Body of pancreas (tissue), 4 donors: ENCODE measurements around the gene EXD3. TPM values are rescaled to one million over a fixed set of nuclear protein-coding genes. Genes with fewer than 3 reads are reported as not detected.

Source experiments
- ATAC-seq: fragments of 150-250 bp; one replicate; pipeline ENCODE4 v1.9.1; 2016
- DNase-seq, 4 donors: peaks; one replicate each; pipeline ENCODE4 v3.0.0-alpha.2; 2019
- H3K27ac ChIP-seq, 4 donors: fragments of 200-600 bp; sonication (generic); 1 replicate in 3 of 4; 2 replicates in 1 of 4; pipeline versions ENCODE4 v1.5.1 to v1.6.1; 2016 to 2019; ENCODE audit warnings: mild to moderate bottlenecking in 1 of 4, mixed read lengths in 1 of 4, moderate library complexity in 1 of 4
- H3K27me3 ChIP-seq, 2 donors: fragments of 200-600 bp; sonication (generic); one replicate each; pipeline ENCODE4 v1.6.0; 2016; ENCODE audit warnings: mild to moderate bottlenecking in 1 of 2
- H3K36me3 ChIP-seq, 2 donors: fragments of 200-600 bp; sonication (generic); replicated peaks in 1 of 2; 2 replicates each; pipeline ENCODE4 v1.5.1; 2016; ENCODE audit warnings: low read depth in 2 of 2; ENCODE audit not compliant: insufficient read depth in 1 of 2
- H3K4me1 ChIP-seq: fragments of 200-600 bp; sonication (generic); one replicate; pipeline ENCODE4 v1.6.0; 2016
- H3K4me3 ChIP-seq, 2 donors: fragments of 200-600 bp; sonication (generic); 1 replicate in 1 of 2; 2 replicates in 1 of 2; pipeline ENCODE4 v1.5.1; 2016 to 2019
- H3K9me3 ChIP-seq, 3 donors: fragments of 200-600 bp; sonication (generic); 1 replicate in 2 of 3; 2 replicates in 1 of 3; pipeline ENCODE4 v1.5.1; 2016
- CTCF ChIP-seq, 7 experiments: fragments of 450-650 bp in 4 of 7; fragments of 200-600 bp in 3 of 7; sonication (generic) in 3 of 7; IDR thresholded peaks; one replicate each; pipeline ENCODE4 v1.5.1; 2016 to 2019; ENCODE audit warnings: antibody characterized with exemption in 7 of 7
- POLR2A ChIP-seq, 3 donors: fragments of 450-650 bp; IDR thresholded peaks; one replicate each; pipeline ENCODE4 v1.6.1; 2016; ENCODE audit warnings: antibody characterized with exemption in 3 of 3, mild to moderate bottlenecking in 2 of 3
- WGBS, 2 donors: methylation state at CpG; one replicate each; pipeline ENCODE4 v1.1.5; 2017; 5-methylcytosine and 5-hydroxymethylcytosine counted together
- intact Hi-C: fragments of 100-400 bp; cut with DNase I; formaldehyde crosslinking; loops from one replicate; pipeline ENCODE4 v1.15.1; 2023
- total RNA-seq, 2 donors: library from RNA; depleted of rRNA; stranded (reverse); fragments of >200 nt; gene quantifications; one replicate each; pipeline ENCODE4 v1.1.0, GENCODE V29; 2016

EXD3 gene
- total RNA-seq, 2 donors from 2014 or later = 23.3 to 34.9 TPM

- peak; percentile 61 to 83 (median 79) for DNase-seq
- TF ChIP-seq POLR2A (IDR thresholded peaks at IDR 0.05) (peak; percentile 33 to 71 (median 70)), CTCF (IDR thresholded peaks at IDR 0.05) (peak in 4 of 7 experiments; percentile 18 to 31 (median 26))
- Histone ChIP-seq H3K27ac (peak within 1 kb of the TSS; percentile 74 to 92 (median 90)), H3K4me1 (peaks cover 36% of the 10 kb centered on the region), H3K4me3 (no peak within 1 kb of the TSS), H3K36me3 (peaks cover 2% of the 10 kb centered on the region in 2 donors), H3K9me3 (no peaks in the 10 kb centered on the region), H3K27me3 (no peaks in the 10 kb centered on the region)
- intact Hi-C loops = no loop called here
- peak; percentile 77 for ATAC-seq
- 45 to 52% methylated on average over 19 to 25 of the region's 25 CpGs for WGBS, 2 donors
Observed at GRCh38 chr9:137277329-137278041, 145.5 kb downstream of the EXD3 start, which contains the start of gene TOR4A. TSS of gene TOR4A (plus strand) at chr9:137277726. CDS start at chr9:137278690, 964 bp downstream.

GRCh38 chr9:137276473-137277328, 146.3 kb downstream of the EXD3 start:
- peak; percentile 52 for ATAC-seq
- intact Hi-C loops = no loop called here
- H3K27me3 ChIP-seq = no peaks in the 10 kb centered on the region
- no peaks in the 10 kb centered on the region for H3K9me3 ChIP-seq
- no peak for TF ChIP-seq POLR2A (IDR thresholded peaks at IDR 0.05)
- TF ChIP-seq CTCF (IDR thresholded peaks at IDR 0.05) = no peak
- DNase-seq = peak; percentile 61 to 76 (median 75)
- 43 to 44% methylated on average over 15 to 24 of the region's 30 CpGs for WGBS, 2 donors
- H3K4me3 ChIP-seq = no peak overlapping the region
- peaks cover 2 to 7% of the 10 kb centered on the region in 2 donors for H3K36me3 ChIP-seq
- peaks cover 36% of the 10 kb centered on the region for H3K4me1 ChIP-seq
- peak overlapping the region; percentile 74 to 92 (median 90) for H3K27ac ChIP-seq

GRCh38 chr9:137275588-137276472, 147.1 kb downstream of the EXD3 start:
- Histone ChIP-seq H3K4me3 (no peak overlapping the region), H3K27me3 (no peaks in the 10 kb centered on the region), H3K9me3 (no peaks in the 10 kb centered on the region), H3K27ac (peak overlapping the region; percentile 7 to 92 (median 90)), H3K36me3 (peaks cover 2 to 7% of the 10 kb centered on the region in 2 donors), H3K4me1 (peaks cover 36% of the 10 kb centered on the region)
- 84 to 85% methylated on average over 21 to 23 of the region's 24 CpGs for WGBS, 2 donors
- intact Hi-C loops = no loop called here
- DNase-seq (peak in 1 of 4 donors; percentile 12), ATAC-seq (no peak)
- no peak for TF ChIP-seq POLR2A (IDR thresholded peaks at IDR 0.05)
- TF ChIP-seq CTCF (IDR thresholded peaks at IDR 0.05) = no peak

- ATAC-seq (no peak), DNase-seq (no peak)
- H3K27ac ChIP-seq = peak overlapping the region in 1 of 4 donors; percentile 5
- H3K4me1 ChIP-seq = peaks cover 36% of the 10 kb centered on the region
- H3K27me3 ChIP-seq = no peaks in the 10 kb centered on the region
- intact Hi-C loops = no loop called here
- peaks cover 2 to 7% of the 10 kb centered on the region in 2 donors for H3K36me3 ChIP-seq
- 74 to 85% methylated on average over 10 of the region's 10 CpGs for WGBS, 2 donors
- H3K9me3 ChIP-seq = no peaks in the 10 kb centered on the region
- TF ChIP-seq CTCF (IDR thresholded peaks at IDR 0.05) (no peak), POLR2A (IDR thresholded peaks at IDR 0.05) (no peak)
- H3K4me3 ChIP-seq = no peak overlapping the region
Observed at GRCh38 chr9:137275203-137275587, 147.8 kb downstream of the EXD3 start.
